Neural progenitor cell (in vitro differentiated cells): Measurements from ENCODE around the gene METTL23. TPM values are rescaled to one million over a fixed set of nuclear protein-coding genes. Genes with fewer than 3 reads are reported as not detected.
A peak's percentile ranks its signal among the peaks of the same experiment; 100 is the strongest.
"Not testable (repeated sequence)": the region's sequence is repeated elsewhere in the genome, so short reads cannot be mapped to it uniquely, and the experiment has no call there.

ENCODE experiments used
- DNase-seq: peaks from one replicate; pipeline ENCODE4 v3.0.0-alpha.2; 2016; ENCODE audit warnings: low spot score
- H2AFZ ChIP-seq: fragments of 200-600 bp; sonication (generic); replicated peaks from 2 replicates; pipeline ENCODE4 v1.6.1; 2016; ENCODE audit warnings: antibody characterized with exemption
- H3F3A ChIP-seq: fragments of 200-600 bp; sonication (generic); 2 replicates; pipeline ENCODE4 v1.6.1; 2016; ENCODE audit warnings: antibody characterized with exemption, low read depth
- H3K27ac ChIP-seq: fragments of 200-600 bp; sonication (generic); 2 replicates; pipeline ENCODE4 v1.5.1; 2016; ENCODE audit warnings: mild to moderate bottlenecking
- H3K27me3 ChIP-seq: fragments of 200-600 bp; sonication (generic); 2 replicates; pipeline ENCODE4 v1.6.1; 2016; ENCODE audit warnings: mild to moderate bottlenecking, moderate library complexity
- H3K36me3 ChIP-seq: fragments of 200-600 bp; sonication (generic); 2 replicates; pipeline ENCODE4 v1.5.1; 2016
- H3K4me1 ChIP-seq: fragments of 200-600 bp; sonication (generic); 2 replicates; pipeline ENCODE4 v1.6.1; 2016; ENCODE audit warnings: mixed run types
- H3K4me2 ChIP-seq: fragments of 200-600 bp; sonication (generic); 2 replicates; pipeline ENCODE4 v1.6.1; 2016
- H3K4me3 ChIP-seq: fragments of 200-600 bp; sonication (generic); 2 replicates; pipeline ENCODE4 v1.5.1; 2016
- H3K79me2 ChIP-seq: fragments of 200-600 bp; sonication (generic); 2 replicates; pipeline ENCODE4 v1.6.1; 2016; ENCODE audit warnings: low read depth
- H3K9ac ChIP-seq: fragments of 200-600 bp; sonication (generic); 2 replicates; pipeline ENCODE4 v1.6.1; 2016
- H3K9me3 ChIP-seq: fragments of 200-600 bp; sonication (generic); 2 replicates; pipeline ENCODE4 v1.5.1; 2016; ENCODE audit warnings: low read depth
- H4K20me1 ChIP-seq: fragments of 200-600 bp; sonication (generic); 2 replicates; pipeline ENCODE4 v1.6.1; 2016; ENCODE audit warnings: low read depth
- H3K27ac Mint-ChIP-seq: 3 replicates; pipeline ENCODE4 v1.8.0; 2021; ENCODE audit warnings: mixed read lengths
- H3K27me3 Mint-ChIP-seq: 2 replicates; pipeline ENCODE4 v1.8.0; 2022; ENCODE audit warnings: low read depth, mild to moderate bottlenecking, inconsistent platforms, moderate library complexity, mixed read lengths; ENCODE audit not compliant: insufficient read depth
- H3K36me3 Mint-ChIP-seq: 3 replicates; pipeline ENCODE4 v1.8.0; 2021; ENCODE audit warnings: mixed read lengths
- H3K4me1 Mint-ChIP-seq: 3 replicates; pipeline ENCODE4 v1.8.0; 2021; ENCODE audit warnings: mixed read lengths
- H3K4me3 Mint-ChIP-seq: 3 replicates; pipeline ENCODE4 v1.8.0; 2021; ENCODE audit warnings: mild to moderate bottlenecking, moderate library complexity, mixed read lengths
- H3K9me3 Mint-ChIP-seq: 3 replicates; pipeline ENCODE4 v1.8.0; 2020; ENCODE audit warnings: mixed read lengths
- EZH2 ChIP-seq: fragments of 200-600 bp; sonication (generic); IDR thresholded peaks from 2 replicates; pipeline ENCODE4 v1.6.1; 2017; ENCODE audit warnings: antibody characterized with exemption, mild to moderate bottlenecking, moderate library complexity
- EZH2phosphoT487 ChIP-seq: fragments of 200-600 bp; sonication (generic); IDR thresholded peaks from 2 replicates; pipeline ENCODE4 v1.6.1; 2017; ENCODE audit warnings: antibody characterized with exemption
- total RNA-seq: library from RNA; depleted of rRNA; stranded (reverse); fragments of >200 nt; gene quantifications from 2 replicates; pipeline ENCODE4 v1.2.3, GENCODE V29; 2015; ENCODE audit warnings: low replicate concordance
- TF ChIP-seq, protein P1 (sequence below): fragments of 200-600 bp; sonication (generic); IDR thresholded peaks from 2 replicates; pipeline ENCODE4 v1.5.1; 2017; ENCODE audit warnings: antibody characterized with exemption, mild to moderate bottlenecking

METTL23 gene
- total RNA-seq, 1 donor from 2014 or later: 38.1 TPM

DNA sequence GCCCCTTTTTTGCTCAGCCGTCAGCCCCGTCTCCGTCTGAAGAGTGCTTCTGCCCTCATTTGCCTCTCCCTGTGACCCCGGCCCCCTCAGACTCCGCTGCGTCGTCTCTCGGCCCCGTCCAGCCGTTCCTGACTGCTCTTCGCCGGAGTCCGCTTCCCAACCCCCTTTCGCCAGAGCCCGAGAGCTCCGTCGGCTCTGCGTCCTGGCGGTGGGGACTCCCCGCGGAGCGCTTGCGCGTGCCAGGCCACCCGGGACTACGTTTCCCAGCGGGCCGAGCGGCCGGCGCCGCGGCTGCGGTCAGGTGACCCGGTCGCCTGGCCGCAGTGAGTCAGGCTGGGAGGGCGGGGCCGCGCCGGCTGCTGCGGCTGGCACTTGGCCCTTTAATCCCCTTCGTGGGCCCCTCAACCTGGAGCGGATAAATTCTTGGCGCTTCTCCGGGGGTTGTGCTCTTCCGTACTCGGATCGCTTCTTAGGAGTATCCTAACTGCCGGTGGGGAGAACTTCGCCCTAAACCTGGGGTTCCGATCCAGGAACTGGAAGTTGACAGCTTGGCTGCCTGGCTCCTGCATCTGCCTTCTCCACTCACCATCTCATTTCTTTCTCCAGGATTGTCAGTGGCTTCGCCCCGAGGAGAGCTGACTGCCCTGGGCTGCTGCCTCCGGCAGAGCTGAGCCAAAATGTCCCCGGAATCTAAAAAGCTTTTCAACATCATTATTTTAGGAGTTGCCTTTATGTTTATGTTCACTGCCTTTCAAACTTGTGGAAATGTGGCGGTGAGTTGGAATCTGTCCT, 11.2 kb downstream of the METTL23 start, which contains the start of gene MFSD11:
Gene MFSD11 (plus strand): TSS at position 444 of the 792 bp plus-strand sequence. CDS start 234 bp downstream, at position 678.
- H3K36me3 ChIP-seq: peaks cover 36% of the 10 kb centered on the region
- H3K4me3 Mint-ChIP-seq: peak within 1 kb of the TSS; percentile 95
- no peaks in the 10 kb centered on the region for H3K9me3 Mint-ChIP-seq
- no peak for TF ChIP-seq EZH2
- TF ChIP-seq, protein P1, sequence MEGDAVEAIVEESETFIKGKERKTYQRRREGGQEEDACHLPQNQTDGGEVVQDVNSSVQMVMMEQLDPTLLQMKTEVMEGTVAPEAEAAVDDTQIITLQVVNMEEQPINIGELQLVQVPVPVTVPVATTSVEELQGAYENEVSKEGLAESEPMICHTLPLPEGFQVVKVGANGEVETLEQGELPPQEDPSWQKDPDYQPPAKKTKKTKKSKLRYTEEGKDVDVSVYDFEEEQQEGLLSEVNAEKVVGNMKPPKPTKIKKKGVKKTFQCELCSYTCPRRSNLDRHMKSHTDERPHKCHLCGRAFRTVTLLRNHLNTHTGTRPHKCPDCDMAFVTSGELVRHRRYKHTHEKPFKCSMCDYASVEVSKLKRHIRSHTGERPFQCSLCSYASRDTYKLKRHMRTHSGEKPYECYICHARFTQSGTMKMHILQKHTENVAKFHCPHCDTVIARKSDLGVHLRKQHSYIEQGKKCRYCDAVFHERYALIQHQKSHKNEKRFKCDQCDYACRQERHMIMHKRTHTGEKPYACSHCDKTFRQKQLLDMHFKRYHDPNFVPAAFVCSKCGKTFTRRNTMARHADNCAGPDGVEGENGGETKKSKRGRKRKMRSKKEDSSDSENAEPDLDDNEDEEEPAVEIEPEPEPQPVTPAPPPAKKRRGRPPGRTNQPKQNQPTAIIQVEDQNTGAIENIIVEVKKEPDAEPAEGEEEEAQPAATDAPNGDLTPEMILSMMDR: no peak
- no peak for TF ChIP-seq EZH2phosphoT487
- H3K79me2 ChIP-seq: peaks cover 64% of the 10 kb centered on the region
- peaks cover 27% of the 10 kb centered on the region for H3K4me1 ChIP-seq
- H3K4me2 ChIP-seq: peak within 1 kb of the TSS; percentile 98
- peaks cover 51% of the 10 kb centered on the region for H3K4me1 Mint-ChIP-seq
- H3K27ac Mint-ChIP-seq: peak within 1 kb of the TSS; percentile 96
- peaks cover 49% of the 10 kb centered on the region for H3F3A ChIP-seq
- H3K4me3 ChIP-seq: peak within 1 kb of the TSS; percentile 90
- no peaks in the 10 kb centered on the region for H3K9me3 ChIP-seq
- H2AFZ ChIP-seq: peak within 1 kb of the TSS; percentile 74
- peaks cover 30% of the 10 kb centered on the region for H3K36me3 Mint-ChIP-seq
- no peaks in the 10 kb centered on the region for H3K27me3 ChIP-seq
- H3K9ac ChIP-seq: peak within 1 kb of the TSS; percentile 93
- H4K20me1 ChIP-seq: peaks cover 34% of the 10 kb centered on the region
- H3K27me3 Mint-ChIP-seq: peaks cover 4% of the 10 kb centered on the region
- H3K27ac ChIP-seq: peak within 1 kb of the TSS; percentile 99
- peak; percentile 98 for DNase-seq

DNA sequence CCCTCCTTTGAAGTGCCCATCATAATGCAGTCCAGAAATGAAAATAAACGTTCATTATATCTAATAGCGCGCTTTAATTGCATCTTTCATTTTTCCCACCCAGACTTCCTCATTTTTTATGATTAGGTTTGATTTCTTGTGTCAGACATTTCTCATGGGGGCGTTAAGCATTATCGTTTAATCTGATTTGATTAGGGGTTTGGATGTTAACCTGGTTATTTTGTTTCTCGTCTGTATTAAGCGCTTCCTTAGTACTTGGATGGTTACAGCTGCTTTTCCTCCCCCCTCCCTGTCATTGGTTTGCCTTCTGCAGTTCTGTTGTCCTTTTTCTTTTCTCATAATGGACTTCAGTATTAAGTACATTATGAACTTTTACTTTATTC, 11.8 kb downstream of the METTL23 start:
- Histone ChIP-seq H3K79me2 (peaks cover 58% of the 10 kb centered on the region), H3K4me1 (peaks cover 27% of the 10 kb centered on the region), H3K36me3 (peaks cover 30% of the 10 kb centered on the region), H3K27me3 (no peaks in the 10 kb centered on the region), H3K4me2 (peak overlapping the region; percentile 98), H3K27ac (no peak overlapping the region), H3K9me3 (no peaks in the 10 kb centered on the region), H3K4me3 (peak overlapping the region; percentile 90), H4K20me1 (peaks cover 28% of the 10 kb centered on the region), H3F3A (peaks cover 43% of the 10 kb centered on the region), H3K9ac (peak overlapping the region; percentile 39), H2AFZ (peak overlapping the region; percentile 74)
- Mint-ChIP-seq H3K36me3 (peaks cover 26% of the 10 kb centered on the region), H3K4me1 (peaks cover 46% of the 10 kb centered on the region), H3K27ac (peak overlapping the region; percentile 89), H3K9me3 (no peaks in the 10 kb centered on the region), H3K4me3 (peak overlapping the region; percentile 95), H3K27me3 (peaks cover 4% of the 10 kb centered on the region)
- no peak for DNase-seq
- TF ChIP-seq, protein P1: no peak
- no peak for TF ChIP-seq EZH2phosphoT487
- TF ChIP-seq EZH2: no peak

DNA sequence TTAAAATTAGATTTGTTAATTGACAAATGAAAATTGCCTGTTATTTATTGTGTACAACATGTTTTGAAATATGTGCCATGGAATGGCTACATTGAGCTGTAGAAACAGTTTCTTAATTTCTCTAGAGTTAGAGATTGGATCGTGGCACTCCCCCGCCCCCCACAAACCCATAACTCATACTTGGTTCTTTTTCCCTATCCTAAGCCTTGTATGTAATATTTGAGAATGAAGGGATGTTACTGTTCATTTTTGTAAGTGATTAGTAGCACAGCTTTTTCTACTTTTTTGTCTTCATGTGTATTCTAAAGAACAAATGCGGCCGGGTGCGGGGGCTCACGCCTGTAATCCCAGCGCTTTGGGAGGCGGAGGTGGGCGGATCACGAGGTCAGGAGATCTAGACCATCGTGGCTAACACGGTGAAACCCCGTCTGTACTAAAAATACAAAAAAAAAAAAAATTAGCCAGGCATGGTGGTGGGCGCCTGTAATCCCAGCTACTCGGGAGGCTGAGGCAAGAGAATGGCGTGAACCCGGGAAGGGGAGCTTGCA, 13.0 kb downstream of the METTL23 start:
- not testable (repeated sequence) for H2AFZ ChIP-seq, H3K4me3 ChIP-seq, DNase-seq, H3K9me3 ChIP-seq, H3K27me3 Mint-ChIP-seq, H3K27ac ChIP-seq, H3K9me3 Mint-ChIP-seq, H3K27me3 ChIP-seq, H3K27ac Mint-ChIP-seq, H3K9ac ChIP-seq
- H3F3A ChIP-seq: peaks cover 31% of the 10 kb centered on the region
- H3K4me1 ChIP-seq: peaks cover 17% of the 10 kb centered on the region
- H3K36me3 ChIP-seq: peaks cover 18% of the 10 kb centered on the region
- peak overlapping the region; percentile 63 for H3K4me3 Mint-ChIP-seq
- peak overlapping the region; percentile 98 for H3K4me2 ChIP-seq
- H4K20me1 ChIP-seq: peaks cover 16% of the 10 kb centered on the region
- peaks cover 47% of the 10 kb centered on the region for H3K79me2 ChIP-seq
- H3K36me3 Mint-ChIP-seq: peaks cover 19% of the 10 kb centered on the region
- H3K4me1 Mint-ChIP-seq: peaks cover 35% of the 10 kb centered on the region
